GM19468 (cell line): ENCODE data around the gene ARSJ.

Experiments
- ATAC-seq: cut with Tn5 transposase; IDR thresholded peaks from one replicate; pipeline ENCODE4 v1.9.1; 2021; ENCODE audit warnings: mild to moderate bottlenecking, moderate library complexity, moderate number of reproducible peaks; ENCODE audit not compliant: unreplicated experiment; ENCODE audit errors: extremely low read depth

The ARSJ gene

DNA sequence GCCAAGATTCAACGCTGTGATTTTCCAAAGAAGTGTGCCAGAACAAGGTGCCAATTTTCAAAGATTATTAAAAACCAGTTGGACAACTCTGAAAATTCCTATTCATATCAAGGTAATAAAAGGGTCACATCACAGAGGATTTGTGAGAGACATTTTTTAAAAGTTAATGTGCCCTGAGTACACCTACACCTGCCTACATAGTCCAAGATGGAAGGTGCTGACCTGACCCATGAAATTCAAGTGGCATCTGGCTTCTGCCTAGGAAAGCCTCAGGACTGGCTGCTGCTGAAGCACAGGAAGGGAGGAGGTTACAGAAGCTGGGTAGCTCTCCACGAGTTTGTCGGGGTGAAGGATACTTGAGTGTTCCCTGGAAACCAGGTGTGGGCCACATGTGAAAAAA lies 11.4 kb upstream of the ARSJ start:
- no peak for ATAC-seq

DNA sequence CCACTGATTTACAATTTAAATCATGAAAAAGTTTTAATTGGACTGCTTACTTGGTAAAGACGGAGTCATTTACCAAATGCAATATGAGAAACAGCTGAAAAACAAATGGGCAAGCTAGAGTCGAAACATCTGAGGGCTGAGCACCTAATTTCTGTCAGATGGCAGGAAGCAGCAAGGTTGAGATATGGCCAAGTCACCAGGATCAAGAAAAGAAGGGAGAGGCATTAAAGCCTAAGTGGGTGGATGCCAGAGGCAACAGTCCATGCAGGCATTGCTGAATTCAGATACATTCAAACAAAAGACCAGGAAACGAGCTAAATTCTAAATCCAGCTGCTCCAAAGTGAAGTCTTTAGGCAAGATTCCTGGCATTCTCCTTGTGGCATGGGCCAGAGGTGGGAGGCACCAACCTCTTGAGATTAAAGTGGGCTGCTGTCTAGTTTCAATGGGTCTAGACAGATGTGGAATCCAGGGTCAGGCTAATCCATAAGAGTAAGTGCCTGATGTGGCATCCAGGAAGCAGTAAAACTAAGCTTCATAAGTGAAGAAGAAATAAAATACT lies 8.0 kb upstream of the ARSJ start:
- no peak for ATAC-seq

DNA sequence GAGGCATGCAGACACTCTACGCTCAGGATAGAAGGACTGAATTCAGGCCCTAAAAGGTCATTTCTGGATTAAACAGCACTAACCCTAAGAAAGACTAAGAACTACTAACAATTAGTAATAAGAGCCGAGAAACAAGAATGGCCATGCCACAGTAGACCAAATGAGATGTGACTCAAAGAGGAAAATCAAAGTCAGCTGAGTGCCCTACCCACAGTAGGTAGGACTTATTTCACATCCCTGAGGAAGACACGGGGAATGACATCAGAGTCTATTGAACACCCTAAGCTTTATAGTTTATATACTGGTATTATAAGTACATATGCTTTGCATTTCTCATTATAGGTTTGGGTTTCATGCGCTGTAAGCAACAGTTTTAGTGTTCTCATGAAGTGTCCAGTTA lies 2.7 kb upstream of the ARSJ start:
- no peak for ATAC-seq

GRCh38 chr4:113981591-113981990 lies 2.1 kb upstream of the ARSJ start:
- ATAC-seq = no peak

DNA sequence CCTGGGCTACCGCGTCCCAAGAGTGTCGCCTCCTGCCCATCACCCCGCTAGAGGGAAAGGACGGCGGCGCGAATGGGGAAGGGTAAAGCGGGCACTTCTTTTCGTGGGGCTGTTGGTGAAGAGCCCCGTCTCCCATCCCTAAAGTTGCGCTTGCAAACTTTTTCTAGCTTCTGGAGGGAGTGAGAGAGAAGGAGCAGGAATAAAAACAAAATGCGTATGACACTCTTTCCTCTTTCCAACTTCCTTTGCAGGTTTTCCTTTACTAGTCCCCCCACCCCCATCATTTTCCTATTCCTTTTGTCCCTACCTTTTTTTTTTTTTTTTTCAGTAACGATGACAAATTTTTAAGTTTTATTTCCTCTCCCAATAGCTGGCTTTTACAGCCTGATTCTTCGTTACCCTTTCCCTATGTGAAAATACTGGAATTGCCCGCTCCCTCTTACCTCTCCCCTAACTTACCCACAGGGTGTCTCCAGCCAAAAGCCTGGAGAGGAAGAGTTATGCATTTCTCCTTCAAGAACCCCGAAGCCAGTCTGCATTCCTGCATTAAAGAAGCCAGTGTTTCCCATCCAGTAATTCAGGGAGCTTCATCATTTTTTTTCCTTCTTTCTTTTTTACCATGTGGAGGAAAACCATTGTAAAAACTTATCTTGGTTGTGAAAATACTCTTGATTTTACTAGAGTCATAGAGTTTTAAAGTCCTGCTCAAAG lies 613 bp upstream of the ARSJ start:
- no peak for ATAC-seq

GRCh38 chr4:113978561-113979147 lies 793 bp downstream of the ARSJ start:
- no peak for ATAC-seq

- no peak for ATAC-seq
Measured at GRCh38 chr4:113978105-113978504, 1.3 kb downstream of the ARSJ start.

- no peak for ATAC-seq
Measured at GRCh38 chr4:113977526-113977855, 2.0 kb downstream of the ARSJ start.

DNA sequence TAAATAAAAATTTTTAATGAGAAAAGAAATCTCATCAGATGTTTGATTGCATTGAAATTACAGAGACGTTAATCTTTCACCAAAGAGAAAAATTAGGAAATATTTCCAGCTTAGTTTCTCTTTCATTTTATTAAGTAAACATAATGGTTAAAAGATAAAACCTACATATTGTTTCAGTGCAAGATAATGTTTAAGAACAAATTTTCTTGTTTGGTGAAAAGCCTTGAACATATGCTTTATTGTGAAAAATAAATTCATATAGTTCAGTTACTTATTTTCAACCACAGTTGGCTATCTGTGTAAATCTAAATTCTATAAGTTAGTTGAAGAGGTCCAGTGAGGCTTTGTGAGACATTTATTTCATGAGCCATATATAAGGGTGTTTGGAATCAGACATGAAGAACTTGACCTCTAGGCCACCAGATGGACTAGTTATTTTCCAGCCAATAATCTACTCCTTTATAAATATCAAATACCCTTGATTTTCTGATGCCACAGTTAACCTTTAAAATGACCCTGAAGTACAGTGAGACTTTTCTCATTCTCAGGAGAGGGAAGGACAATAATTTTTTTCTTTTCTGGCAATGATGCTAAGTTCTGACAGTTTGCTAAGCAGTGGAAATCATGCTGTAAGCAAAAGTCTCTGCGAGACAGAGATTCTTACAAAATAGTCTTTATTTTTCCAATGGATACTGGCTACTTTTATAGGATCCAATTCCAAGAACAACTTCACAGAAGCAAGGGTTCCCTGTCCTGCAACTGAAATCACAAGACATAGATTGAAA lies 2.5 kb downstream of the ARSJ start:
- no peak for ATAC-seq

- no peak for ATAC-seq
Measured at GRCh38 chr4:113975578-113975977, 3.9 kb downstream of the ARSJ start.

- no peak for ATAC-seq
Measured at GRCh38 chr4:113974467-113974866, 5.0 kb downstream of the ARSJ start.

DNA sequence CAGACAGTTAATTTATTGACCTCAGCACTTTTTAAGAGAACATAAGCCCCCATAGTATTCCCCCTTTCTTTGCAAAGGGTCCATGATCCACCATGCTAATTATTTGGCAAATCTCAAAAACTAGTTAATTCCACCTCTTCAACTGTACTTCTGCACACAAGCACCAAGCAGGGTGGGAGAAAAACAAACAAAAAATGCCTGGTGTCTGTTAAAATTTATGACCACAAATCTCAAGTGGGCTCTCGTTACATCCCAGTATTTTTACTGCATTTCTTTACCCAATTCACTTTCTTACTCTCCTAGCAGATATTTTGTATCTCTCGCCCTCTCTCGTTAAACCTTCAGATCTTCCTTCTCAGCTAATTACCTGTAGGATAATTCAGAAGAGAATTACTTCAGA lies 6.1 kb downstream of the ARSJ start:
- no peak for ATAC-seq

- no peak for ATAC-seq
Measured at GRCh38 chr4:113972781-113973180, 6.7 kb downstream of the ARSJ start.

DNA sequence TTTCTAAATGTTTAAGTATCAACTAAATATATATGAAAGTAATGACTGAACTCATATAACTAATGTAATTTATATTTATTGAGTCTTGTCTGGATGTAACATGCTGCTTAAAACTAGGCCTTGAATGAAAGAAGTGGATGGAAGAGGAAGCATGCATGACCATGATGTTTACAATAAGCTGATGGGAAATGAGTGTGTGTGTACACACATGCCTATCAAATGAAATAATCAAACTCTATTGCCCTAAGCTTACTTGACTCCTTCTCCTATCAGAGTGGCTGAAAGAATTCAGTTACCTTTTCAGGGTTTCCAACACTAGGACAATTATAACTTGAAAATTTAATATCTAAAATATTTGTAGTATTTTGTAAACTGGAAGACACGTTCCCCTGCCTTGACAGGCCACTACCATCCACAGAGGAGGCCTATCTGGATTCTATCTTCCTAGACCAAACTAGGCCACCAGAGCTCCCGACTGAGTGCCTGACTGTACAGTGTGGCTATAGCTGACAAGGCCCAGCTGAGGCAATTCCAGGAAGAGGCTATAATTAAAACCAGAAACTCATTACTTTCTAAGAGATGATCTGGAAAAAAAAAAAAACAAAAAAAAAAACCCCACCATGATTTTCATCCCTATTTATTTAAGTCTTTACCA lies 7.6 kb downstream of the ARSJ start:
- no peak for ATAC-seq

DNA sequence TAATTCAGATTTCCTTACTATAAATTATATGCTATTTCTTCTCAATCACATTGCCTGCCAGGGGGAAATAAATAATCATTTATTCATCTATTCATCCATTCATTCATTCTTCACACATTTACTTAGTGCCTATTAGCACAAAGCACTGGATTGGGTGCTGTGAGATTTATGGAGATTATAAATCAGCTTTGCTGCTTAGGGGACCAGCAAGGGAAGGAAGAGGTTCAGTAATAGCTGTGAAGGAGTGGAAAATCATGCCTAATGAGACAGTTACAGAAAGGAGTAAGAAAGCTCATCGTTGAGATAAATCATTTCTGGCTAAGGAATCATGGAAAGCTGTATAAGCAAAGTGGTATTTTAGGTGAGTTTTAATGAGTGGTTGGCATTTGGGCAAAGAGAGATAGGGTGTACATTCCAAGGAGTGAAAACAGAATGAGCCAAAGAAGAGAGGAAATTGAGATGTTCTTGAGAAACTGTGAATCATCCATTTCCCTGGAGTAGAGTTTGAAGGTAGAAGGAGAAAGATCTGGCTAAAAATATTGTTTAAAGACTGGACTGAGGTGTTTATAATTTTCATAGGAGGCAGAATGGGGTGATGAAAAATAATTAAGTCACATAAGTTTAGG lies 9.6 kb downstream of the ARSJ start:
- no peak for ATAC-seq

GRCh38 chr4:113968473-113968872 lies 11.0 kb downstream of the ARSJ start:
- ATAC-seq = no peak

DNA sequence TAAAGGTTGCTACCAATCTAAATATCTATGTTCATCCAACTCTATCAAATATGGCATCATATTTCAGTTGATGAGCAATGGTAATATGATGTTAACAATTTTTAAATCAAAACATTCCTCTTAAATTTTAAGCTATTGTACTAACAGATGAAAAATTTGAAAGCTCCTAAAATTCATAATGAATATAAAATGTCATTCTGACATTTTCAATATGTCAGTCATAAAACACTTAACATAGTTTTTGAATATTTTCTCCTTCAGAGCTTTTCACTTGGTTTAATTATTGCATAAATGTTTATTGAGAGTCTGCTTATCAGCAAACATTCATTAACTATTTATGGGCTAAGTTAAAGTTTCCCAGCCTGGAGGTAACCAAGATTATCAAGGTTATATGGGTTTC lies 11.8 kb downstream of the ARSJ start:
- ATAC-seq = no peak

- ATAC-seq = no peak
Measured at GRCh38 chr4:113962719-113963265, 16.7 kb downstream of the ARSJ start.

DNA sequence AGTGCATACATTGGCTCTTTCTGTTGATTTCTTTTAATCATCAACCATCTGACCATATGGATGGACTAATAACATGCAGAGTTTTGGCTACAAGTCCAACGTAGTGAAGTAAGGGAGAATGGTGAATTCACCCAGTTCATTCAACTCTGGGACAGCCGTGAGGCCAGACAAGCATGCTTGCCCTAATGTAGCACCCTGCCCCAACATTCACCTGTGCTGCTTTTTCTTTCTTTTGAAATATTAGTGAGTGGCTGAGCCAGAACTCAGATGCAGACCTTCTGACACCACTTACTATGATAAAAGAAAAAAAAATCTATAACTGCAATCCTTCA lies 17.5 kb downstream of the ARSJ start:
- no peak for ATAC-seq

DNA sequence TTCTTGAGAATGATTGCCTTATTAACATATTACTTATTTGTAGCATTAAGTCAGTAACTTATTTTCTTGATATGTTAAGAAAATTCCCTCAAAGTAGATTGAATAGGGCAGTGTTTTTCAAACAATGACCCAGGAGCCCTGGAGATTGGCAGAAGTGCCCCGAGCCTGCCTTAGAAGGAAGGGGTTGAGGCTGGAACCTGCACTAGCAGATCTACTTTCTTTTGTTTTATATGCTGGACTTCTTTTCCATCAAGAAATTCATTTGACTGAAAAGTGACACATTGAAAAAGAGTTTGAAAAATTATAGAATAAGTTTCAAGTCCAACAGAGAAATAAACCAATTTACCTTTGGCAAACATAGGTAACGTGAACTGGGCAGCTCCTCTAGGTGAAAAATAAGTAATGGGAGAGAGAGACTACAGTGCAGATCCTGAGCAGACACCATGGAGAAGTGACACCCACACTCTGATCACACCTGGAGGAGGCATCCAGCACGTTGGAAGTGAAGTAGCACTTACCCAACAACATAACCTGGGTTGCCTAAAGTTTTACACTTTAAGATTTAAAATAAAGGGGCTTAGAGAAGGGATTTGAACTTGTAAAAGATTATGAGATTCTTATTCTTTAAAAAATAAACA lies 18.6 kb downstream of the ARSJ start:
- no peak for ATAC-seq
